Endothelial cell of umbilical vein (primary cell): ENCODE data around the gene MAP3K4.

Experiments used
- CTCF ChIP-seq, 2 donors: IDR thresholded peaks; 1 replicate in 1 of 2; 2 replicates in 1 of 2; pipeline ENCODE4 v1.5.1; 2011; ENCODE audit warnings: low read length in 2 of 2, mild to moderate bottlenecking in 2 of 2, moderate library complexity in 2 of 2, control low read depth in 1 of 2, inconsistent platforms in 1 of 2, low read depth in 1 of 2; ENCODE audit not compliant: insufficient read depth in 1 of 2; ENCODE audit errors: extremely low read depth in 1 of 2
- GATA2 ChIP-seq: IDR thresholded peaks from 2 replicates; pipeline ENCODE4 v1.7.0; 2011; ENCODE audit warnings: low read depth, mild to moderate bottlenecking, moderate library complexity, mixed read lengths, low read length; ENCODE audit not compliant: insufficient read length, insufficient read depth
- MAX ChIP-seq: IDR thresholded peaks from 2 replicates; pipeline ENCODE4 v1.6.1; 2011; ENCODE audit not compliant: insufficient read depth, insufficient read length

GRCh38 chr6:160998766-160999165 is 7.2 kb downstream of the MAP3K4 start:
- TF ChIP-seq CTCF (IDR thresholded peaks at IDR 0.05; ENCODE audit: extremely low read depth in 1 of 2, insufficient read depth in 1 of 2, low read depth in 1 of 2, low read length in 2 of 2) = no peak
- TF ChIP-seq MAX = no peak
- TF ChIP-seq GATA2 = no peak
